GM21737 (cell line): Measurements from ENCODE around the gene METRN.

Experiments
- ATAC-seq: cut with Tn5 transposase; IDR thresholded peaks from one replicate; pipeline ENCODE4 v1.9.1; 2021; ENCODE audit warnings: mild to moderate bottlenecking, moderate library complexity; ENCODE audit not compliant: unreplicated experiment

Gene METRN

GRCh38 chr16:714558-715476 lies at the start of gene METRN:
Gene METRN (plus strand): TSS chr16:715118. CDS start chr16:715290, 172 bp downstream.
- peak; percentile 66 for ATAC-seq

- no peak for ATAC-seq
These were observed 48.3 kb upstream of the METRN start for GRCh38 chr16:666572-666971.

DNA sequence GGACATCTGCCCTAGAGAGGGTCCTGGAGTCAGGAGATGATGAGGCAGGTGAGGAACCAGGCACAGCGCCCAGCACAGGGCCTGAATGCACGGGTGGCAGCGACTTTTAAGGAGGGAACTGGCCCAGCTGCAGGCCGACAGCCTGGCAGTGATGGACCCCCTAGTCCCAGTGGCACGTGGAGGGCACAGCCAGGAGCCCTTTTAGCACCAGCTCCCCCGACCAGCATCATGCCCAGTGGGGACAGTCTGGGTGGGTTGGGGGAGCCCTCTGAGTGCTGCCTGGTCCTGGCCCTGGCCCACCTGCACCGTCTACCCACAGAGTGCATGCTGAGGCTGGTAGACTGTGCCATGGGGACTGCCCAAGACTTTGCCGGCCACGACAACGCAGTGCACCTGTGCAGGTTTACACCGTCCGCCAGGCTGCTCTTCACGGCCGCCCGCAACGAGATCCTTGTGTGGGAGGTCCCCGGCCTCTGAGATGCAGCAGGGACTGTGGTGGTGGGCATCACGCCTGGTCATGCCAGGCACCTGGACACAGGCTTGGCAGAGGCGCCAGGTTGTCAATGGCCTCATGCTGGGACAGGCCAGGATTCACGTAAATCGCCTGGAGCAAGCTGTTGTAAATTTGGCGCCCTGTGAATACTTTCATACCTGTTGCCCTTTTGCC lies 47.7 kb upstream of the METRN start:
- no peak for ATAC-seq

- ATAC-seq: peak; percentile 83
These were observed 47.0 kb upstream of the METRN start, which contains the start of gene RHOT2 for GRCh38 chr16:667780-668518. Gene RHOT2 (plus strand): TSS chr16:668132. CDS start chr16:668200, 68 bp downstream.

DNA sequence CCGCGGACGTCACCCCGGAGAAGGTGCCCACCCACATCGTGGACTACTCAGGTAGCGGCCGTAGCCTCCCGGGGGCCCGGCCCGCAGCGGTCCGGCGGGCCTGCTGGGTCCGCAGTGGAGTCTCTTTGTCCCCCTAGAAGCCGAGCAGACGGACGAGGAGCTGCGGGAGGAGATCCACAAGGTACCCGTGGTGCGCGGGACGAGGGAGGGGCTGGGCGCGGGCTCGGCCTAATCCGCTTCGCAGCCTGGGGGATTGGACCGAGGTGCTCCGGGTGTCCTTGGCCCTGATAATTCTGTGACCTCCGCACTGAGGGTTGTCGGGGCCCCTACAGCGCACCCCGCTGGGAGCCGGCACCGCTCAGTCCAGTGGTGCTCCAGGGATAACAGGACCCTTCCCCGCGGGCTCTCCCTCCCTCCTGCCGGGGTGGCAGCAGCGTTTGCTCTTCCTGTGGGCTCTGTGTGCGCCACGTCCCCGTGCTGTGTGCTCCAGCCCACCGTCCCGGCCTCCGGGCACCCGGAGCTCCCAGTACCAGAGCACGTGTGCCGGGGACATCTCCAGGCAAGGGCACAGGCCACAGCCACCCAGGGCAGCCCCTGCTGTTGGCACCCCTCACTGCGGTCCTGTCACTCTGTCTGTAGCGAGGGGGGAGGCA lies 46.3 kb upstream of the METRN start:
- ATAC-seq: no peak

DNA sequence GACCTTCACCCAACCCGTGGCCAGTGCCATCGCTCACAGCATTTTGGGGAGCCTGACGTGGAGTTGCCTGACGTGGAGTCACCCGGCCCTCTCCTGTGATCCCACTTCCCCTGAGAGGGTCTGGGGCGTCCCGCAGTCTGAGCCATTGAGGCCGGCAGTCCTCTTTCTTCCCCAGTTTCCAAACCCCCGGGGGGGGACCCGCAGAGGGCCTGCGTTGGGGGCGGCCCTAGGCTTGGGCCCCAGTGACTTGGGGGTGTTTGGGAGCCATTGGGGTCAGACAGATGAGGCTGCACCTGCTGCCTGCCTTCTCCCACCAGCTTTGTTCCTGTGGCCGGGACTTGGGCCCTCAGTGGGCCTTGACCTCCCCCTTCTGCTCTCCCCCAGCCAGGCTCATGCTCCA lies 45.3 kb upstream of the METRN start:
- no peak for ATAC-seq

GRCh38 chr16:670485-671352 lies 44.2 kb upstream of the METRN start:
- ATAC-seq: no peak

GRCh38 chr16:671353-672131 lies 43.4 kb upstream of the METRN start:
- no peak for ATAC-seq

GRCh38 chr16:672371-672770 lies 42.5 kb upstream of the METRN start:
- no peak for ATAC-seq

GRCh38 chr16:672851-673250 lies 42.1 kb upstream of the METRN start:
- ATAC-seq: no peak

GRCh38 chr16:673399-673991 lies 41.4 kb upstream of the METRN start:
- no peak for ATAC-seq

- no peak for ATAC-seq
These were observed 40.6 kb upstream of the METRN start for GRCh38 chr16:674214-674881.

DNA sequence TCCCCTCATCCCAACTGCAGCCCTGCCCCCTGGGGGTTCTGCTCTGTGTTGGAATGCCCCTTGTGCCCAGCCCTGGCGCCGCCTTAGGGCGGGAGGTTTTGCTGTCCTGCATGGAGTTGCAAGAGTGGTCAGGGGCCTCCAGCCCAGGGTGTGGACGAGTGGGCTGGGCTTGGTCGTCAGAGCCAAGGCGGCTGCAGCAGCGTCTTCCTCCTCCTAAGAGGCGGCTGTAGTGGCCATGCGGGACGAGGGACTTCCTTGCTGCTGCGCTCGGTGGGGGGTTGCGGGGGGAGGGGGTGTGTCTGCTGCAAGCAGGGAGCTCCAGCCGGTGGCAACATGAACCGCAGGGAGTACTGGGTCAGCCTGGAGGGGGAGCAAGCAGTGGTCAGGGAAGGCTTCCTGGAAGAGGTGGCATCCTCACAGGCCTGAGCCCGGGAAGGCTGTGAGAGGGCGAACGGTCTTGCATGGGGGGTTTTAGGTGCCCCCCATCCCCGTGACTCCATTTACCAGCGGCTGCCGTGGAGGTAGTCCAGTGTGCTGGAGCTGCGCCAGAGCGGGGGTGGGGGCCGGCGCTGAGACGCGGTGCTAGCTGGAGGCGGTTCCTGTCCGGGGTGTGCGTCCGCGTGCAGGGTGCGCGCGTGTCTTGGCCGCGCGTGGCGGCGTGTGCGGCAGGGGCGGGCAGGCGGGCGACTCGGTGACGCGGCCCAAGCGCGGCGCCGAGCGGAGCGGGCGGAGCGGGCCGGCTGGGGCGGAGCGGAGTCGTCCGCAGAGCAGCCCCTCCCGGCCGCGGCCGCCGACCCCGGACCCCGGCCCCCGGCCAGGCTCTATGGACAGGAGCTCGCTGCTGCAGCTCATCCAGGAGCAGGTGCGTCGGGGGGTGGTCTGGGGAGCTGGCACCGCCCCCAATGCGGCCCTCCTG lies 39.7 kb upstream of the METRN start, which contains the start of gene RHBDL1:
RHBDL1 (plus strand) TSS at position 704 of the 916 bp plus-strand sequence; CDS start at position 824, 120 bp downstream.
- ATAC-seq: no peak

- ATAC-seq: no peak
These were observed 38.9 kb upstream of the METRN start for GRCh38 chr16:675884-676564.

DNA sequence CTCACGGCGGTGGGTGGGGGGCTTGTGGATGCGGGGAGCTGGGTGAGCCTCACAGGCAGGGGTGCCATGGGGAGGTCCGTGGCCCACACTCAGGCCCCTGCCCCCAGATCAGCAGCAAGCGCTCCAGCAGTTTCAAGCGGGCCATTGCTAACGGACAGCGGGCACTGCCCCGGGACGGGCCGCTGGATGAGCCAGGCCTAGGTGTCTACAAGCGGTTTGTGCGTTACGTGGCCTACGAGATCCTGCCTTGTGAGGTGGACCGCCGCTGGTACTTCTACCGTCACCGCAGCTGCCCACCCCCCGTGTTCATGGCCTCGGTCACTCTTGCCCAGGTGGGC lies 38.4 kb upstream of the METRN start:
- ATAC-seq: no peak

DNA sequence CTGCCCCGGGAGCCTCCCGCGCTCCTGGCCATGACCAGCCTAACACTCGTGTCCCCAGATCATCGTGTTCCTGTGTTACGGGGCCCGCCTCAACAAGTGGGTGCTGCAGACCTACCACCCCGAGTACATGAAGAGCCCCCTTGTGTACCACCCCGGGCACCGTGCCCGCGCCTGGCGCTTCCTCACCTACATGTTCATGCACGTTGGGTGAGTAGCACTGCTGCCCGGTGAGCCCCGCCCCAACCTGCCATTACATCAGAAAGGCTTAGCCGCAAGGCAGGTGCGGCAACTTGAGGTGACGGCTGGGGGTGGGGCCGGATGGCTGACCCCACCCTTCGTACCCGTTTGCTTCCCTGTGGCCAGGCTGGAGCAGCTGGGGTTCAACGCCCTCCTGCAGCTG lies 38.0 kb upstream of the METRN start:
- ATAC-seq: no peak
